C4-2B (cell line): ENCODE results near the gene NEUROD6.

Source experiments
- CTCF ChIP-seq: fragments of 450-650 bp; conservative IDR thresholded peaks from 2 replicates; pipeline ENCODE4 v1.5.1; 2017; ENCODE audit warnings: mild to moderate bottlenecking
- ZFX ChIP-seq: fragments of 450-650 bp; IDR thresholded peaks from 2 replicates; pipeline ENCODE4 v1.6.1; 2017

- TF ChIP-seq CTCF (no peak), ZFX (no peak)
Measured at GRCh38 chr7:31314781-31315180, 25.7 kb downstream of the NEUROD6 start.
